IMR-90 (cell line): ENCODE data around the gene LRRC4C. TPM values are rescaled to one million over a fixed set of nuclear protein-coding genes. Genes with fewer than 3 reads are reported as not detected.

ENCODE experiments used
- ATAC-seq: fragments of 200-7000 bp; cut with Tn5 transposase; 2 replicates; pipeline ENCODE4 v1.9.1; 2020; ENCODE audit warnings: low read depth, mild to moderate bottlenecking, moderate library complexity
- BruUV-seq: library from RNA; stranded (reverse); fragments of 400-500 nt; replicated peaks from 2 replicates; lab custom pipeline; 2021; lab: Mats Ljungman, UMichigan
- CTCF ChIA-PET: fragments of 300-600 bp; formaldehyde crosslinking; extraction: SDS; loops from one replicate; lab custom pipeline; 2021; ENCODE audit warnings: antibody characterized with exemption; lab: Yijun Ruan, JAX
- POLR2A ChIA-PET: fragments of 300-600 bp; sonication (Branson Sonifier 250); formaldehyde crosslinking; loops from one replicate; lab custom pipeline; 2022; ENCODE audit warnings: antibody characterized with exemption; ENCODE audit not compliant: unreplicated experiment; lab: Charles Lee
- DNase-seq: peaks from one replicate; pipeline ENCODE4 v3.0.0; 2013
- H2AFZ ChIP-seq: replicated peaks from 2 replicates; pipeline ENCODE3; 2013; ENCODE audit warnings: low read length, mild to moderate bottlenecking; ENCODE audit not compliant: poor library complexity
- H2AK5ac ChIP-seq: 2 replicates; pipeline ENCODE4 v1.6.1; 2013; ENCODE audit warnings: low read depth, low read length, inconsistent platforms
- H2AK9ac ChIP-seq: replicated peaks from 2 replicates; pipeline ENCODE3; 2013; ENCODE audit warnings: mild to moderate bottlenecking, low read depth, low read length, moderate library complexity; ENCODE audit not compliant: poor library complexity
- H2BK120ac ChIP-seq: 2 replicates; pipeline ENCODE4 v1.6.1; 2013; ENCODE audit warnings: low read depth, low read length, inconsistent platforms
- H2BK15ac ChIP-seq: 3 replicates; pipeline ENCODE4 v1.6.1; 2013; ENCODE audit warnings: low read depth, low read length, inconsistent platforms
- H2BK20ac ChIP-seq: 2 replicates; pipeline ENCODE4 v1.6.1; 2013; ENCODE audit warnings: low read depth, mild to moderate bottlenecking, inconsistent platforms, low read length, moderate library complexity
- H2BK5ac ChIP-seq: 2 replicates; pipeline ENCODE4 v1.6.1; 2013; ENCODE audit warnings: mild to moderate bottlenecking, low read depth, low read length, inconsistent platforms; ENCODE audit not compliant: poor library complexity, severe bottlenecking
- H3K14ac ChIP-seq: replicated peaks from 2 replicates; pipeline ENCODE4 v1.6.1; 2013; ENCODE audit warnings: low read depth, low read length, inconsistent platforms
- H3K18ac ChIP-seq: 2 replicates; pipeline ENCODE4 v1.6.1; 2013; ENCODE audit warnings: low read depth, low read length, control low read depth
- H3K23ac ChIP-seq: 2 replicates; pipeline ENCODE4 v1.6.1; 2013; ENCODE audit warnings: low read depth, low read length, inconsistent platforms
- H3K27ac ChIP-seq: 2 replicates; pipeline ENCODE4 v1.5.1; 2013; ENCODE audit warnings: mild to moderate bottlenecking, control low read depth, low read length; ENCODE audit not compliant: insufficient read depth
- H3K27me3 ChIP-seq: 2 replicates; pipeline ENCODE4 v1.6.1; 2013; ENCODE audit warnings: low read length; ENCODE audit not compliant: control insufficient read depth, insufficient read depth
- H3K36me3 ChIP-seq: 2 replicates; pipeline ENCODE4 v1.6.1; 2013; ENCODE audit warnings: low read length, mixed read lengths; ENCODE audit not compliant: control insufficient read depth, insufficient read depth
- H3K4ac ChIP-seq: 2 replicates; pipeline ENCODE4 v1.6.1; 2013; ENCODE audit warnings: low read depth, low read length, inconsistent platforms
- H3K4me1 ChIP-seq: 2 replicates; pipeline ENCODE4 v1.6.1; 2013; ENCODE audit warnings: low read length, mixed read lengths; ENCODE audit not compliant: control insufficient read depth, insufficient read depth
- H3K4me2 ChIP-seq: 2 replicates; pipeline ENCODE4 v1.6.1; 2013; ENCODE audit warnings: low read depth, mild to moderate bottlenecking, control low read depth, low read length, moderate library complexity
- H3K4me3 ChIP-seq: 2 replicates; pipeline ENCODE4 v1.5.1; 2013; ENCODE audit warnings: low read depth, mild to moderate bottlenecking, control low read depth, low read length, moderate library complexity; ENCODE audit not compliant: insufficient read depth
- H3K56ac ChIP-seq: 2 replicates; pipeline ENCODE4 v1.6.1; 2013; ENCODE audit warnings: low read length, inconsistent platforms; ENCODE audit not compliant: insufficient read depth; ENCODE audit errors: extremely low read depth
- H3K79me1 ChIP-seq, 2 experiments: 2 replicates each; pipeline ENCODE4 v1.6.1; 2013; ENCODE audit warnings: low read length in 2 of 2, inconsistent platforms in 1 of 2, low read depth in 1 of 2
- H3K9ac ChIP-seq: 2 replicates; pipeline ENCODE4 v1.6.1; 2013; ENCODE audit warnings: low read depth, low read length, control low read depth
- H3K9me1 ChIP-seq: 2 replicates; pipeline ENCODE4 v1.6.1; 2013; ENCODE audit warnings: low read length, inconsistent platforms; ENCODE audit not compliant: insufficient read depth
- H3K9me3 ChIP-seq: 2 replicates; pipeline ENCODE4 v1.6.1; 2013; ENCODE audit warnings: low read length; ENCODE audit not compliant: control insufficient read depth, insufficient read depth
- H4K20me1 ChIP-seq: 2 replicates; pipeline ENCODE4 v1.6.1; 2013; ENCODE audit warnings: low read length, inconsistent platforms; ENCODE audit not compliant: insufficient read depth
- H4K5ac ChIP-seq: 2 replicates; pipeline ENCODE4 v1.6.1; 2013; ENCODE audit warnings: mild to moderate bottlenecking, low read depth, low read length, control low read depth
- H4K8ac ChIP-seq, 2 experiments: 2 replicates each; pipeline ENCODE4 v1.6.1; 2013; ENCODE audit warnings: low read depth in 2 of 2, low read length in 2 of 2, control low read depth in 1 of 2, inconsistent platforms in 1 of 2
- H4K91ac ChIP-seq: 2 replicates; pipeline ENCODE4 v1.6.1; 2013; ENCODE audit warnings: low read depth, low read length, inconsistent platforms; ENCODE audit not compliant: insufficient read depth
- CEBPB ChIP-seq: IDR thresholded peaks from 2 replicates; pipeline ENCODE4 v1.6.1; 2012; ENCODE audit warnings: low read depth, low read length, improper control_type of control experiment
- RAD21 ChIP-seq: IDR thresholded peaks from 2 replicates; pipeline ENCODE4 v1.6.1; 2012; ENCODE audit warnings: low read length, improper control_type of control experiment
- RCOR1 ChIP-seq: IDR thresholded peaks from 2 replicates; pipeline ENCODE4 v1.6.1; 2012; ENCODE audit warnings: mild to moderate bottlenecking, low read length, improper control_type of control experiment; ENCODE audit not compliant: insufficient replicate concordance
- RFX5 ChIP-seq: IDR thresholded peaks from 2 replicates; pipeline ENCODE4 v1.8.0; 2012; ENCODE audit warnings: low read depth, mild to moderate bottlenecking, low read length, moderate library complexity
- SMC3 ChIP-seq: fragments of 150-350 bp; IDR thresholded peaks from 2 replicates; pipeline ENCODE4 v1.6.1; 2016; ENCODE audit warnings: low read depth, mild to moderate bottlenecking, antibody characterized with exemption, low read length, moderate library complexity
- WGBS, 2 experiments: methylation state at CpG; one replicate each; pipeline versions ENCODE4 v1.1.5 to v1.1.7; 2013; ENCODE audit warnings: missing lambda C conversion rate in 2 of 2; ENCODE audit not compliant: insufficient read length in 1 of 2; ENCODE audit errors: extremely low coverage in 2 of 2; 5-methylcytosine and 5-hydroxymethylcytosine counted together
- dilution Hi-C: fragments of 300-500 bp; cut with HindIII; formaldehyde crosslinking; loops from one replicate; pipeline ENCODE4 v1.14.3; 2018; ENCODE audit warnings: low sequenced_read_pairs; ENCODE audit not compliant: unreplicated experiment
- in situ Hi-C: fragments of 300-500 bp; cut with MboI; formaldehyde crosslinking; loops from 3 replicates; pipeline ENCODE4 v1.14.3; 2019; ENCODE audit warnings: low sequenced_read_pairs, inconsistent platforms, mixed read lengths
- intact Hi-C: fragments of 100-400 bp; cut with micrococcal nuclease; formaldehyde crosslinking; loops from 2 replicates; pipeline ENCODE4 v1.10.0; 2022
- polyA plus RNA-seq, 3 experiments: library from polyadenylated mRNA; depleted of rRNA; stranded (reverse); fragments of >200 nt; gene quantifications; 2 replicates each; pipeline ENCODE4 v1.2.3, GENCODE V29; 2012; ENCODE audit warnings: low replicate concordance in 1 of 3
- total RNA-seq: library from RNA; depleted of rRNA; stranded (reverse); fragments of >200 nt; gene quantifications from 2 replicates; pipeline ENCODE4 v1.2.3, GENCODE V29; 2012

LRRC4C gene
- total and polyA plus RNA-seq, 2 of the 4 experiments (the other 2 are of a cell fraction) = under 0.01 to 0.03 TPM

DNA sequence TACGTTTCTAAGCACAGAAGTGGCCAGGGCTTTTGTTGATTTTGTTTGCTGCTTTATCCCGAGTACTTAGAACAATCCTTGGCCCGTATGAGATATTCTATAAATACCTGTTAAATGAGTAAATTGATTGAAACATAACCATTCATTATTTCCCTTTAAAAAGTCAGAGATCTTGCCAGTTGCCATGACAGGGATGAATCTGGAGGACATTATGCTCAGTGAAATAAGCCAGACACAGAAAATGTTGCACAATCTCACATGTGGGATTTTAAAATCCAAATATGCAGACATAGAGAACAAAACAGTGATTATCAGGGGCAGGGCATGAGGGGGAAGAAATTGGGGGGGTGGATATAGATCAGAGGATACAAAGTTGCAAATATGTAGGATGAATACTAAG is 1240.1 kb downstream of the LRRC4C start:
- dilution Hi-C loops (no loop called here), intact Hi-C loops (no loop called here), in situ Hi-C loops (no loop called here)
- ChIA-PET CTCF (no interaction called here), POLR2A (no interaction called here)
- Histone ChIP-seq H2BK120ac (no peak overlapping the region), H3K14ac (no peak overlapping the region), H3K9ac (no peak overlapping the region), H3K4ac (no peak overlapping the region), H3K27ac (no peak overlapping the region), H4K20me1 (no peaks in the 10 kb centered on the region), H2AFZ (no peak overlapping the region), H3K4me2 (no peak overlapping the region), H4K5ac (no peak overlapping the region), H3K4me1 (no peaks in the 10 kb centered on the region), H3K79me1 (no peaks in the 10 kb centered on the region), H2AK9ac (no peak overlapping the region), H3K9me3 (no peaks in the 10 kb centered on the region), H3K18ac (no peak overlapping the region), H2BK15ac (no peak overlapping the region), H4K8ac (no peak overlapping the region), H2AK5ac (no peak overlapping the region), H3K4me3 (no peak overlapping the region), H4K91ac (no peak overlapping the region), H3K9me1 (no peaks in the 10 kb centered on the region), H2BK5ac (no peak overlapping the region), H3K56ac (no peak overlapping the region), H3K23ac (no peak overlapping the region), H3K27me3 (no peaks in the 10 kb centered on the region), H3K36me3 (no peaks in the 10 kb centered on the region), H2BK20ac (no peak overlapping the region)
- BruUV-seq = no TSS peak
- ATAC-seq = no peak
- no peak for DNase-seq
- TF ChIP-seq SMC3 = no peak
- 0 out of 2 replicates have a peak, but pooled peaks have one; percentile 24 for TF ChIP-seq CEBPB
- TF ChIP-seq RFX5 = no peak
- no peak for TF ChIP-seq RCOR1
- TF ChIP-seq RAD21 = no peak
- WGBS, 2 experiments = no CpG with 5 or more reads among the region's 3 CpGs
